Ovary (tissue), 3 donors: ENCODE results near the gene PDX1.

Experiments used
- EP300 ChIP-seq: sonication (generic); formaldehyde crosslinking; IDR thresholded peaks from one replicate; pipeline ENCODE4 v1.6.1; 2017; ENCODE audit warnings: antibody characterized with exemption
- POLR2A ChIP-seq: fragments of 450-650 bp; IDR thresholded peaks from one replicate; pipeline ENCODE4 v1.6.1; 2017; ENCODE audit warnings: antibody characterized with exemption, mild to moderate bottlenecking, moderate library complexity
- TF ChIP-seq, protein P1 (sequence below), 3 donors: fragments of 450-650 bp in 2 of 3; fragments of 200-600 bp in 1 of 3; IDR thresholded peaks; one replicate each; pipeline versions ENCODE4 v1.5.1 to v1.8.0; 2016 to 2022; ENCODE audit warnings: antibody characterized with exemption in 3 of 3, mild to moderate bottlenecking in 1 of 3
- donor health status: DM: no; HTN: no; CAD: no.

GRCh38 chr13:27933580-27934328 is 14.0 kb downstream of the PDX1 start:
- TF ChIP-seq, protein P1, sequence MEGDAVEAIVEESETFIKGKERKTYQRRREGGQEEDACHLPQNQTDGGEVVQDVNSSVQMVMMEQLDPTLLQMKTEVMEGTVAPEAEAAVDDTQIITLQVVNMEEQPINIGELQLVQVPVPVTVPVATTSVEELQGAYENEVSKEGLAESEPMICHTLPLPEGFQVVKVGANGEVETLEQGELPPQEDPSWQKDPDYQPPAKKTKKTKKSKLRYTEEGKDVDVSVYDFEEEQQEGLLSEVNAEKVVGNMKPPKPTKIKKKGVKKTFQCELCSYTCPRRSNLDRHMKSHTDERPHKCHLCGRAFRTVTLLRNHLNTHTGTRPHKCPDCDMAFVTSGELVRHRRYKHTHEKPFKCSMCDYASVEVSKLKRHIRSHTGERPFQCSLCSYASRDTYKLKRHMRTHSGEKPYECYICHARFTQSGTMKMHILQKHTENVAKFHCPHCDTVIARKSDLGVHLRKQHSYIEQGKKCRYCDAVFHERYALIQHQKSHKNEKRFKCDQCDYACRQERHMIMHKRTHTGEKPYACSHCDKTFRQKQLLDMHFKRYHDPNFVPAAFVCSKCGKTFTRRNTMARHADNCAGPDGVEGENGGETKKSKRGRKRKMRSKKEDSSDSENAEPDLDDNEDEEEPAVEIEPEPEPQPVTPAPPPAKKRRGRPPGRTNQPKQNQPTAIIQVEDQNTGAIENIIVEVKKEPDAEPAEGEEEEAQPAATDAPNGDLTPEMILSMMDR (IDR thresholded peaks at IDR 0.05) = no peak
- no peak for TF ChIP-seq EP300
- TF ChIP-seq POLR2A = no peak
